Activated gamma-delta T cell treated with Interleukin-2 at 50 U/mL for 16 hours (primary cell): ENCODE measurements around the gene CRIP1.

Source experiments
- DNase-seq: peaks from one replicate; pipeline ENCODE4 v3.0.0-alpha.2; 2020

Gene CRIP1

DNA sequence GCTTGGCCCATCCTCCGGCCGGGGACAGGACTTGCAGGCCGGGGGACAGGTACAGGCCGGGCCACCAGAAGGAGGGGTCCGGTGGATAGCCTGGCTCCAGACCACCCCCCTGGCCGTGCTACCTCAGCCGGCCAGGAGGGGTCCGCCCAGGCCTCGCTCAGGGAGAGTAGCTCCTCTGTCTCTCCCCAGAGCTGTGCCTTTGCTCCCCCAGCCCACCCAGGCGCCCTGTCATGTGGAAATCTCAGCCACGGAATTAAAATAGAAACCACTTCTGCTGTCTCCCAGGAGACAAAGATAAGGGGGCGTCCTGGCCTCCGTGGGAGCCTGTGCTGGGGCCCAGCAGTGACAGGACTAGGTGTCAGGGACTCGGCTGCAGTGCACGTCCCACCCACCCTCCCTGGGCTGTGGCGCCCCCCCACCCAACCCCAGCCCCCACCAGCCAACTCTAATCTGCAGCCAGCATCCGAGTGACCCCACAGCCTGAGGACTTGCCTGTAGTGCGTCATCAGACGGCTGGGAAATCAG lies 15.3 kb upstream of the CRIP1 start:
- DNase-seq: no peak

GRCh38 chr14:105471823-105472485 lies 14.7 kb upstream of the CRIP1 start:
- DNase-seq: no peak

GRCh38 chr14:105472486-105472991 lies 14.1 kb upstream of the CRIP1 start:
- no peak for DNase-seq

GRCh38 chr14:105473033-105473676 lies 13.5 kb upstream of the CRIP1 start:
- DNase-seq: no peak

GRCh38 chr14:105473677-105474482 lies 12.8 kb upstream of the CRIP1 start:
- DNase-seq: peak; percentile 58

GRCh38 chr14:105474483-105475268 lies 12.0 kb upstream of the CRIP1 start, which contains the start of gene CRIP2:
Gene CRIP2, plus strand, starts transcription at chr14:105474821. Its CDS starts 42 bp downstream, at chr14:105474863.
- no peak for DNase-seq

GRCh38 chr14:105475269-105476096 lies 11.2 kb upstream of the CRIP1 start:
- DNase-seq: no peak

DNA sequence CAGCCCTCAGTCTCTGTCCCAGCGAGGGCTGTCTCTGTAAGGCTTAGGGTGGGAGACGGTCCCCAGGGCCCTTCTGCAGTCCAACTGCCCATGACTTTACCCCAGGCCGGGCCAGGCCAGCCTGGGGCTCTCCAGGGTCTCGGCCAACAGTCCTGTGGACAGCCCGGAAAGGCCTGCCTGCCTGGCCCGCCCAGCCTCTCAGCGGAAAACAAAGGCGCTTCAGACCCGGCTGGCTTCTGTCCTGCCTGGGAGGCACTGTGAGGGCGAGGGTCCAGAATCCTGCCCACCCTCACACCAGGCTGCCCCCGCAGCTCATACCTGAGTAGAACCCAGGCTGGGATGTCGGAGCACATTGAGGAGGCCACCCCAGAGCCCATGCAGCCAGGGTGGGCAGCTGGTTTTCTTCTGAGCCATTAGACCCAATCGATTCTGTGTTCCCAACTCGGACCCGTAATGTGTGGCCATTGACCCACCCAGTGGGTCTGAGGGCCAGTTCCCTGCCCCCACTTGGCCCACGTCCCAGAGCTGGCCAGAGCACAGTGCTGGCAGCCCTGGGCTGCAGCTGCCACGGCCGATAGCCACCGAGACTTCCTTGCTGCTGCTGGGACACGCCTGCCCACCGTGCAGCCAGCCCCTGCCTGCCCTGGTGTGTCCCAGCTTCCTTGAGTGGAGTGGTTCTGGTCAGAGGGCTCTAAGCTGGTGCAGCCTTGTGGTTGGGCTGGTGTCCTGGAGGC lies 10.4 kb upstream of the CRIP1 start:
- DNase-seq: no peak

DNA sequence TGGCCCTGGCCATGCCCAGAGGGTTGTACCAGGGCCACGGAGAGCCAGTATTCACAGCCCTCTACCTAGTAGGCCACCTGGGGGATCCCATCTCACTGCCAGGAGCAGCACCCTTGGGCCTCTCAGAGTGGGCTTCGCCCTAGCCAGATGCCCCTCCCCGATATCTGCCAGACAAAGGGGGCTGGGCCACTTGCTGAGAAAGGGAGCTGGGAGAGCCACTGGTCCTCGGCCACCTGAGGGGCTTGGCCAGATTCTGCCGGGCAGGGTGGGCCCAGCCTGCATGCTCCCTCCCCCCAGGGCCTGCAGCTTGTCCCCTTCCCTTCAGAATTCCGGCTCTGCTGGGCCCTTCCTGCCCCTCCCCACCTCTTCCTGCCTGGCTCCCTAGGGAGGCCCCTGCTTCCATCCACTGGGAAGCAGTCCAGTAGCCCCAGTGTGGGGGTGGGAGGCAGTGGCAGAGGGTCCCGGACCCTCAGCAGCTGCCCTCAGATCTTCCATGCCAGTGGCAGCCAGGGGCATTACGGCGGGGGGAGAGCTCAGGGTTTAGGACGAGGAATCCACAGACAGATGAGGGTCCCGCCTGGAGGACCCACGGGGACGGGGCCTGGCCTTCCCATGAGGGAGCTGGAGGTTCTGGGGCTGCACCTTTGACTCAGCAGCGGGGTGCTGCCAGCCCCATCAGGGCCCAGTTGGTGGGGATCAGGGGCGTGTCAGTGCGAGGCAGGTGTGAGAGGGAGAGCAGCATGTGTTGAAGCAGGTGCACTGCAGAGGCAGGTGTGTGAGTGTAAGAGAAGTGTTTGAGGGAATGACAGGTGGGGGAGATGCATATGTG lies 9.6 kb upstream of the CRIP1 start:
- DNase-seq: no peak

DNA sequence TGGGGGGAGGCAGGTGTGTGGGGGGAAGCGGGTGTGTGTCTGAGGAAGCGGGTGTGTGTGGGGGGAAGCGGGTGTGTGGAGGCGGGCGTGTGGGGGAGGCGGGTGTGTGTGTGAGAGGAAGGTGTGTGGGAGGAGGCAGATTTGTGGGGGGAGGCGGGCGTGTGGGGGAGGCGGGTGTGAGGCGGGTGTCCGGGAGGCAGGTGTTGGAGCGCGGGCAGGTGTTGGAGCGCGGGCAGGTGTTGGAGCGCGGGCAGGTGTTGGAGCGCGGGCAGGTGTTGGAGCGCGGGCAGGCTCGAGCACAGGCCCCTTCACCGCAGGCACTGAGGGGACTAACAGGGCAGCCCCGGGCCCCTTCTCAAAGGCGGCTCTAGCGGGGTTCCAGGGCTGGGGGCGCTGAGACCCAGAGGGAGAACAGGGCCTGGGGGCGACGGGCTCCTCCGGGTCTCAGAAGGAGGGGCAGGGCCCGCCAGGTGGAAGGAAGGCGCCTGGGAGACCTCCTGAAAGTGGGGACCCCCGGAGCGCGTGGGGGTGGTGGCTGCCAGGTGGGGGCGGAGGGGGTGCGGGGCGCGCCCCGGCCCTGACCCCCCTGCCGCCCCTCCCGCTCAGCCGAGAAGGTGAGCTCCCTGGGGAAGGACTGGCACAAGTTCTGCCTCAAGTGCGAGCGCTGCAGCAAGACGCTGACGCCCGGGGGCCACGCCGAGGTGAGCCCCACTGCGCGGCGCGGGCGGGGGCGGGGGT lies 8.9 kb upstream of the CRIP1 start:
- peak; percentile 52 for DNase-seq

DNA sequence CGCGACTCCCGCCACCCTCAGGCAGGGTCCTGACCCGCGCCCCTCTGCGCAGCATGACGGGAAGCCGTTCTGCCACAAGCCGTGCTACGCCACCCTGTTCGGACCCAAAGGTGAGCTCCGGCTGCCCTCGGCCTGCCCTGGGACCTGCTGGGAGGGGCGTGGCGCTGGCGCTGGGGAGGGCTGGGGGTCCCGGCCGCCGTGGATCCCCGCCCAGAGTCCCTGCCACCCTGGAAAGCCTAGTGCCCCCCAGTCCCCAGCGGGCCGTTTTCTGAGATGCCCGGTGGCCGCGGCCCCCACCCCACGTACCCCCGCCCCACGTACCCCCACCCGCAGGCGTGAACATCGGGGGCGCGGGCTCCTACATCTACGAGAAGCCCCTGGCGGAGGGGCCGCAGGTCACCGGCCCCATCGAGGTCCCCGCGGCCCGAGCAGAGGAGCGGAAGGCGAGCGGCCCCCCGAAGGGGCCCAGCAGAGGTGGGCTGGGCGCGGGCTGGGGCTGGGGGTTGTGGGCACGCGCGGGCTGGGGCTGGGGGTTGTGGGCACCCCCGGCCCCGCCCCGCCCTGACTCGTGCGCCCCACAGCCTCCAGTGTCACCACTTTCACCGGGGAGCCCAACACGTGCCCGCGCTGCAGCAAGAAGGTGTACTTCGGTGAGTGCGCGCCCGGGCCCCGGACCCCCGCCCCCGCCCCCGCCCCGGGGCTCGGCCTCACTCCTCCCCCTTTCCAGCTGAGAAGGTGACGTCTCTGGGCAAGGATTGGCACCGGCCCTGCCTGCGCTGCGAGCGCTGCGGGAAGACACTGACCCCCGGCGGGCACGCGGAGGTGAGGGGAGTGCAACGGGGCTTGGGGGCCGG lies 8.1 kb upstream of the CRIP1 start:
- DNase-seq: no peak

DNA sequence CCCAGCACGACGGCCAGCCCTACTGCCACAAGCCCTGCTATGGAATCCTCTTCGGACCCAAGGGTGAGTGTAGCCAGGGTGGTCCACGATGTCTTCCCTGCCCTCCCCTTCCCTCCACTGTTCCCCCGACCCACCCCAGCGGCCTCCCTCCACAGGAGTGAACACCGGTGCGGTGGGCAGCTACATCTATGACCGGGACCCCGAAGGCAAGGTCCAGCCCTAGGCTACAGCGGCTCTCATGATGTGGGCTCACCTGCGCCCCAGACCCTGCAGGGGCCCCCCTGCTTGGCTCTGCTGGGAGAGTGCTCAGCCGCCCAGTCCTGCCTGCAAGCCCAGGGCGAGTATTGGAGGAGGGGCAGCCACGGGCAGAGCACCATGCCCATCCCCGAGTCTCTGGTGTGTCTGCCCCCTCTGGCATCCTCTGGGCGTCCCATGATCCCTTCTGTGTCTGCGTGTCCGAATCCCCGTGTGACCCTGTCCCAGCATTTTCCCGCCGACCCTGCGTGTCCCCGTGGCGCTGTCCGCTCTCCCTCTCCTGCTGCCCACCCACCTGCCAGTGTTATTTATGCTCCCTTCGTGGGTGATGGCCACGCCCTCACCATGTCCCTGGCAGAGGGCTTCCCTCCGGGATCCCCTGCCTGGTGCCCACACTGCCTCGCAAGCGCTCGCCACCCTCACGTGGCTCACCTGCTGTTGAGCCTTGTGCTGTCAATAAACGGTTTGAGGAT lies 7.1 kb upstream of the CRIP1 start:
- DNase-seq: no peak

DNA sequence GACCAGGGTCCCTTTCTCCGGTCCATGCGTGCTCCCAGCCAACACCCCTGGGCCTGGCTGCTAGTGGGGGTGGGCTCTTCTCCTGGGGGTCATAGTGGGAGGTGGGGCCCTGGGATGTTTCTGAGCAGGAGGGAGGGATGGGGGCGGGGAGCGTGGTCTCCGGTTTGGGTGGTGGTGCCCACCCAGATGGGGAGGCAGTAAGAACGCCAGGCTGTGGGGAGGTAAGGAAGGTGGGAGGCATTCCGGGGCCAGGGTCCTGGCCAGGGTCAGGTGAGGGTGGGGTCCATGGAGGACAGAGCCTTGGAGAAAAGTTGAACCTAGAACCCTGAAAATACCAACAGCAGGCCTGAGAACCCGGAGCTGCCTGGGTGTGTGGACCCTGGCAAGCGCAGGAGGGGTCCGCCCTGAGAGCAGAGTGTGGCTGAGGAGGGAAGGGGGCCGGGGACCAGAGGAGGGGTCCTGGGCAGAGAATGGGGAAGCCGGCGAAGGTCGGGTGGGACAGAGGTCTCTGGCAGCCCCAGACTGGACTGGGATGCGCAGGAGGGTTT lies 6.4 kb upstream of the CRIP1 start:
- no peak for DNase-seq

GRCh38 chr14:105480807-105481801 lies 5.6 kb upstream of the CRIP1 start:
- DNase-seq: peak; percentile 88

- DNase-seq: peak; percentile 96
Measured at GRCh38 chr14:105481886-105482457, 4.7 kb upstream of the CRIP1 start.
